ENCODE results near the gene KCNT1.

Gene KCNT1

DNA sequence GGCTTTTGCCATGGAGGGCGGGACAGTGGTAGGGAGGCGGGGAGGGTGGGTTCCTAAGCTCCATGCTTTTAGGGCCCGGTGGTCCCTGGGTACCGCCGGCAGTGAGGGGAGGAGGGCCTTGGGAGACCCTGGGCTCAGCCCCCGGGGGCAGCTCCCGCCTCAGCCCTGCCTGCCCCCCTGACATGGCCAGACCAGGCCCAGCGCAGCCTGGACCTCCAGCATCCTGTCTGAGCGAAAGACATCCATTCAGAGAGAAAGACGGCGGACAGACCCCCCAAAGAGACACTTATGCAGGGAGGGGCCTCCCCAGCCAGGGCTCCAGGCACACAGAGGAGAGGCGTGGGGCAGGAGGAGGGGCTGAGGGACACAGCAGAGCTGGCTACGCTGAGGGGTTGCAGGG, 45.3 kb downstream of the KCNT1 start:
- no peak overlapping the region for H2AFZ ChIP-seq (ENCODE audit: low read length, unreplicated experiment)
- no peaks in the 10 kb centered on the region for H3K36me3 ChIP-seq (ENCODE audit: insufficient read depth, low read length)
- H3K4me1 ChIP-seq (ENCODE audit: control insufficient read depth, insufficient read depth, low read length, unreplicated experiment), result no peaks in the 10 kb centered on the region
- H3K27me3 ChIP-seq (ENCODE audit: insufficient read depth, low read length), result peaks cover 31% of the 10 kb centered on the region; the same call in 1 of the 2 replicates
- H3K79me2 ChIP-seq (ENCODE audit: control insufficient read depth, insufficient read depth, low read length, unreplicated experiment), result no peaks in the 10 kb centered on the region
- no peak overlapping the region for H3K27ac ChIP-seq (ENCODE audit: low read depth, low read length)
- no peak overlapping the region for H3K4me3 ChIP-seq (ENCODE audit: low read depth, low read length)

- Histone ChIP-seq H2AFZ (ENCODE audit: low read length, unreplicated experiment) (no peak overlapping the region), H3K4me1 (ENCODE audit: control insufficient read depth, insufficient read depth, low read length, unreplicated experiment) (no peaks in the 10 kb centered on the region), H3K79me2 (ENCODE audit: control insufficient read depth, insufficient read depth, low read length, unreplicated experiment) (no peaks in the 10 kb centered on the region), H3K36me3 (ENCODE audit: insufficient read depth, low read length) (no peaks in the 10 kb centered on the region), H3K27me3 (ENCODE audit: insufficient read depth, low read length) (peaks cover 36% of the 10 kb centered on the region), H3K27ac (ENCODE audit: low read depth, low read length) (no peak overlapping the region), H3K4me3 (ENCODE audit: low read depth, low read length) (no peak overlapping the region)
Measured at GRCh38 chr9:135748676-135749075, 46.7 kb downstream of the KCNT1 start.

DNA sequence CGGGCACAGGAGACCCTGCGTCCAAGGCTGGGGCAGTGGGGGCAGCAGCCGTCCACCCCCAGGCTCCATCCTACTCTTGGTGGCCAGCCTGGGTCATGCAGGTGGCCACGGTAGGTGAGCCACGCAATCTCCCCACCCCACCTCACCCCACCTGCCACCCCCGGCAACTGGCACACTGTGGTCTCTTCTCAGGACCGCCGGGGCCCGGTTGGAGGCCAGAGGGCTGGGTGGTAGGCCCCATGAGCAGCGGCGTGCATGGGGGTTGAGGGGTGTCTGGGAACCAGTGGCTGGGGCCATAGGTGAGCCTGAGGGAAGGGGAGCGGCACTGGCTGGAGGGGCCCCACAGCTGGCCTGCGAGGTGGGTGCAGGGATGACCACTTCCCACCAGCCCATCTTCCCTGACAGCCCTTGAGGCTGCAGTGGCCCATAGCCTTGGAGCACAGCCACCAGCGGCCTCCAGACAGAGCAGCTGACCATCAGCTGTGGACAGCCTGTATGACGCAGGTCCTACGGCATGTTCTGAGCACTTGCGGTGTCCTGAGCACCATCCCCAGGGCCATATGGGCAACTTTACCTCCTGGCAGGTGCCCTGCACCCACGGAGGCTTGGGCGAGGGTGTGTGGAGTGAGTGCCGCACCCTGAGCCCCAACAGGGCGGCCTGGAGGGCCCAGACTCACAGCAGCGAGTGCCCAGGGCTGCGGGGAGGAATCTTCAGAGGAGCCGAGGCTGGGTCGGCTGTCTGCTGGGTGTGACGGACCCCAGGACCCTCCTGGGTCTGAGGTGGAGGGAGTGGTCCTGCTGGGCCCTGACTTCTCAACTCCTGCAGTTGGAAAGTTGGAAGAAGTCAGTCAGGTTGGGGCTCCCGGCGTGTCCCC, 47.4 kb downstream of the KCNT1 start:
- Histone ChIP-seq H3K27me3 (ENCODE audit: insufficient read depth, low read length) (peaks cover 36% of the 10 kb centered on the region), H3K4me1 (ENCODE audit: control insufficient read depth, insufficient read depth, low read length, unreplicated experiment) (no peaks in the 10 kb centered on the region), H2AFZ (ENCODE audit: low read length, unreplicated experiment) (no peak overlapping the region), H3K36me3 (ENCODE audit: insufficient read depth, low read length) (no peaks in the 10 kb centered on the region), H3K79me2 (ENCODE audit: control insufficient read depth, insufficient read depth, low read length, unreplicated experiment) (no peaks in the 10 kb centered on the region), H3K27ac (ENCODE audit: low read depth, low read length) (no peak overlapping the region), H3K4me3 (ENCODE audit: low read depth, low read length) (no peak overlapping the region)

DNA sequence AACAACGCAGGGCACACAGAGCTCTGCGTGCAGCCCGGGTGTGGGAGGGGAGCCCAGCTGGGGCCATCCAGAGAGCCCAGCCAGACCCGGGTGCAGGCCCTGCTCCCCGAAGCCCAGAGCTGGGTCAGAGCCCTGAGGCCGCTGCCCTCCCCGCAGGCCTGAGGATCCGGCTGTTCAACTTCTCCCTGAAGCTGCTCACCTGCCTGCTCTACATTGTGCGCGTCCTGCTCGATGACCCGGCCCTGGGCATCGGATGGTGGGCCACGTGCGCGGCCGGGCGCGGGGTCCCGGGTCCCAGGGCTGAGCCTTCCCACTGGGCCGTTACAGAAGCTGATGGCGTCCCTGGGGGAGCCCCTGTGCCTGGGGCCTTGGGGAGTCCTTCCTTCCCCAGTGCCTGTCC, 48.8 kb downstream of the KCNT1 start:
- peaks cover 36% of the 10 kb centered on the region for H3K27me3 ChIP-seq (ENCODE audit: insufficient read depth, low read length)
- H3K4me3 ChIP-seq (ENCODE audit: low read depth, low read length), result no peak overlapping the region
- no peak overlapping the region for H2AFZ ChIP-seq (ENCODE audit: low read length, unreplicated experiment)
- H3K36me3 ChIP-seq (ENCODE audit: insufficient read depth, low read length), result no peaks in the 10 kb centered on the region
- H3K79me2 ChIP-seq (ENCODE audit: control insufficient read depth, insufficient read depth, low read length, unreplicated experiment), result no peaks in the 10 kb centered on the region
- H3K4me1 ChIP-seq (ENCODE audit: control insufficient read depth, insufficient read depth, low read length, unreplicated experiment), result no peaks in the 10 kb centered on the region
- no peak overlapping the region for H3K27ac ChIP-seq (ENCODE audit: low read depth, low read length)

DNA sequence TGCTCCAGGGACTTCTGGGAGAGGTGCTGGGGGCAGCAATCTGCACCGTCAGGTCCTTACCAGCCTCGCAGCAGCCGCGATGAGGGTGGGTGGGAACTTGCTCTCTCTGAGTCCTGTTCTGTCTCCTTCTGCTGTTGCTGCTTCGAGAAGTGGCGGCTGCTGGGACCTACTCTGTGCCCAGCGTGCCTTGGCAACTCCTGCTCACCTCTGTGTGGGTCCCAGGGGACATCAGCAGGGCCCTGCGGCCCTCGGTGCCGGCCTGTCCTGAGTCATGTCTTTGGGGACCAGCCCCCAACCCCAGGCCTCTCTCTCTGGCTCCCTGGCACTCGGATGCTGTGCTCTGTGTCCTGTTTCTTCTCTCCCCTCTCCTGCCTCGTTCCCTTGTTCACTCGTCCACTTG, 49.5 kb downstream of the KCNT1 start:
- Histone ChIP-seq H3K79me2 (ENCODE audit: control insufficient read depth, insufficient read depth, low read length, unreplicated experiment) (no peaks in the 10 kb centered on the region), H3K27me3 (ENCODE audit: insufficient read depth, low read length) (peaks cover 36% of the 10 kb centered on the region), H2AFZ (ENCODE audit: low read length, unreplicated experiment) (no peak overlapping the region)

GRCh38 chr9:135752281-135753204, 50.6 kb downstream of the KCNT1 start:
- H3K27me3 ChIP-seq (ENCODE audit: insufficient read depth, low read length), result peaks cover 36% of the 10 kb centered on the region
- H3K79me2 ChIP-seq (ENCODE audit: control insufficient read depth, insufficient read depth, low read length, unreplicated experiment), result no peaks in the 10 kb centered on the region
- no peaks in the 10 kb centered on the region for H3K36me3 ChIP-seq (ENCODE audit: insufficient read depth, low read length)
- no peak overlapping the region for H3K27ac ChIP-seq (ENCODE audit: low read depth, low read length)
- H3K4me1 ChIP-seq (ENCODE audit: control insufficient read depth, insufficient read depth, low read length, unreplicated experiment), result no peaks in the 10 kb centered on the region
- no peak overlapping the region for H2AFZ ChIP-seq (ENCODE audit: low read length, unreplicated experiment)
- no peak overlapping the region for H3K4me3 ChIP-seq (ENCODE audit: low read depth, low read length)

More for the DNA sequence above, 49.5 kb downstream of the KCNT1 start:
- no peak overlapping the region for H3K4me3 ChIP-seq (ENCODE audit: low read depth, low read length)
- no peaks in the 10 kb centered on the region for H3K4me1 ChIP-seq (ENCODE audit: control insufficient read depth, insufficient read depth, low read length, unreplicated experiment)
- no peaks in the 10 kb centered on the region for H3K36me3 ChIP-seq (ENCODE audit: insufficient read depth, low read length)
- H3K27ac ChIP-seq (ENCODE audit: low read depth, low read length), result no peak overlapping the region

- Histone ChIP-seq H3K27me3 (ENCODE audit: insufficient read depth, low read length) (peaks cover 35% of the 10 kb centered on the region), H3K27ac (ENCODE audit: low read depth, low read length) (no peak overlapping the region), H3K79me2 (ENCODE audit: control insufficient read depth, insufficient read depth, low read length, unreplicated experiment) (no peaks in the 10 kb centered on the region), H3K4me3 (ENCODE audit: low read depth, low read length) (no peak overlapping the region), H2AFZ (ENCODE audit: low read length, unreplicated experiment) (no peak overlapping the region), H3K36me3 (ENCODE audit: insufficient read depth, low read length) (no peaks in the 10 kb centered on the region), H3K4me1 (ENCODE audit: control insufficient read depth, insufficient read depth, low read length, unreplicated experiment) (no peaks in the 10 kb centered on the region)
Measured at GRCh38 chr9:135753391-135754105, 51.6 kb downstream of the KCNT1 start.

DNA sequence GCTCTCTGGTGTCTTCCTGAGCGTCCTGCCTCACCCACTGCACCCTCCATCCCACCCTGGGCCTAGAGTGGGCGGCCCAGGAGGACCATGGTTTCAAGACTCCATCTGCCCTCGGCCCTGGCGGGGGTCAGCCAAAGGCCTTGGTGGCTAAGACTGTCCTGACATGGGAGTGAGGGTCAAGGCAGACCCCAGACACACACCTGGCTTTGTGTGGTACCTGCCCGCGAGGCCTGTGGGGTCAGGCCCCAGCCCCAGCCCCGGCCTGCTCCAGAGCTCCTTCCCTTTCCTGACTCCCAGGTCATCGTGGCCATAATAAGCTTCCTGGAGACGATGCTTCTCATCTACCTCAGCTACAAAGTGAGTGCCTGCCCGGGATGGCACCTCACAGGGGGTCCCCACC, 54.6 kb downstream of the KCNT1 start:
- no peaks in the 10 kb centered on the region for H3K79me2 ChIP-seq (ENCODE audit: control insufficient read depth, insufficient read depth, low read length, unreplicated experiment)
- H3K36me3 ChIP-seq (ENCODE audit: insufficient read depth, low read length), result no peaks in the 10 kb centered on the region
- H3K27ac ChIP-seq (ENCODE audit: low read depth, low read length), result no peak overlapping the region
- no peaks in the 10 kb centered on the region for H3K4me1 ChIP-seq (ENCODE audit: control insufficient read depth, insufficient read depth, low read length, unreplicated experiment)
- peaks cover 17% of the 10 kb centered on the region for H3K27me3 ChIP-seq (ENCODE audit: insufficient read depth, low read length)
- H2AFZ ChIP-seq (ENCODE audit: low read length, unreplicated experiment), result no peak overlapping the region
- no peak overlapping the region for H3K4me3 ChIP-seq (ENCODE audit: low read depth, low read length)

- Histone ChIP-seq H3K4me3 (ENCODE audit: low read depth, low read length) (no peak overlapping the region), H3K79me2 (ENCODE audit: control insufficient read depth, insufficient read depth, low read length, unreplicated experiment) (no peaks in the 10 kb centered on the region), H3K36me3 (ENCODE audit: insufficient read depth, low read length) (no peaks in the 10 kb centered on the region), H3K4me1 (ENCODE audit: control insufficient read depth, insufficient read depth, low read length, unreplicated experiment) (no peaks in the 10 kb centered on the region), H2AFZ (ENCODE audit: low read length, unreplicated experiment) (no peak overlapping the region), H3K27me3 (ENCODE audit: insufficient read depth, low read length) (peaks cover 15% of the 10 kb centered on the region; the same call in 1 of the 2 replicates), H3K27ac (ENCODE audit: low read depth, low read length) (no peak overlapping the region)
Measured at GRCh38 chr9:135757356-135757755, 55.4 kb downstream of the KCNT1 start.

GRCh38 chr9:135758056-135758455, 56.1 kb downstream of the KCNT1 start:
- H3K27me3 ChIP-seq (ENCODE audit: insufficient read depth, low read length), result peaks cover 15% of the 10 kb centered on the region

More at GRCh38 chr9:135758056-135758455, 56.1 kb downstream of the KCNT1 start:
- H3K4me3 ChIP-seq (ENCODE audit: low read depth, low read length), result no peak overlapping the region
- H3K4me1 ChIP-seq (ENCODE audit: control insufficient read depth, insufficient read depth, low read length, unreplicated experiment), result no peaks in the 10 kb centered on the region
- H3K27ac ChIP-seq (ENCODE audit: low read depth, low read length), result no peak overlapping the region
- H3K36me3 ChIP-seq (ENCODE audit: insufficient read depth, low read length), result no peaks in the 10 kb centered on the region
- no peaks in the 10 kb centered on the region for H3K79me2 ChIP-seq (ENCODE audit: control insufficient read depth, insufficient read depth, low read length, unreplicated experiment)
- no peak overlapping the region for H2AFZ ChIP-seq (ENCODE audit: low read length, unreplicated experiment)

Data from ACC112 (cell line).